Activated naive CD4-positive, alpha-beta T cell treated with anti-CD3 and anti-CD28 coated beads, Interleukin-2, amount 50 U/mL, for 72 hours (primary cell): ENCODE measurements around the gene GYPA. TPM values are rescaled to one million over a fixed set of nuclear protein-coding genes. Genes with fewer than 3 reads are reported as not detected.
"Not testable (repeated sequence)": the region's sequence is repeated elsewhere in the genome, so short reads cannot be mapped to it uniquely, and the experiment has no call there.

Experiments
- ATAC-seq, 2 donors: fragments of 150-1000 bp; cut with Tn5 transposase; 2 replicates each; pipeline ENCODE4 v1.10.0; 2021; ENCODE audit warnings: mild to moderate bottlenecking in 2 of 2, moderate library complexity in 2 of 2
- DNase-seq, 2 donors: peaks; one replicate each; pipeline ENCODE4 v3.0.0; 2021 to 2022; ENCODE audit warnings: low spot score in 2 of 2
- H3K27ac Mint-ChIP-seq, 2 donors: one replicate each; pipeline ENCODE4 v1.8.0; 2022; ENCODE audit warnings: mild to moderate bottlenecking in 2 of 2, mixed read lengths in 2 of 2
- H3K36me3 Mint-ChIP-seq, 2 donors: one replicate each; pipeline ENCODE4 v1.8.0; 2022; ENCODE audit warnings: mixed read lengths in 2 of 2
- H3K9me3 Mint-ChIP-seq, 2 donors: one replicate each; pipeline ENCODE4 v1.8.0; 2022; ENCODE audit warnings: mixed read lengths in 2 of 2
- total RNA-seq, 2 donors: library from RNA; stranded (reverse); gene quantifications; one replicate each; pipeline ENCODE4 v1.2.3, GENCODE V29; 2022

Gene GYPA
- not detected for total RNA-seq

DNA sequence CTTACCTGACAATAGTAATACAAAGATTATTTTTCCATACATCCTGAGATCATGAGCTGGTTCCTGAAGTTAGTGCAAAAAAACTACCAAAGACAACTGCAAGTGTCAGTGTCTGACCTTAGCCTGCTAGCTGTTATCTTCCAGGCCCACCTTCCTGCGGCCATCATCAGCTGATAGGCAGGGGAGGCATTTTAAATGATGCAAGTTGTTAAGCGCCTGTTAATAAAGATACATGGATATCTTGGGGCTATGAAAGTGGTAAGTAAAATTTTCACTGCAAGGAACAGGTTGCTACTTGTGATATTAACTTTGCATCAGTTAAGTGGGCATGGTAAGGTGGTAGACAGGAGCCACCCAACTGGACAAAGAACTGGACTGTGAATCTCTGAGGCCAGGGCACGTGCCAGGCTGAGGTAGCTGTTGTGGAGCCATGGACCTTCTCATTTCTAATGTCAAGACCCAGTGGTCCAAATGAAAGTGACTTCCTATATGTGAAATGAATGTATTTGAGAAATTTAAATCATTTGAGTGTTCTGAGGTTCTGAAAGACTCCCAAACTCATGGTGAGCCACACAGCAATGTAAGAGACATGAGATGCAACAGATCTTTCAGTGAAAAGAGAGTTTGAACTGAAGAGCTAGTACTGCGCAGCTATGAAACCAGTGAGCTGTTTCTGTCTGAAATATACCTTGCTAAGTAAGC, at the start of gene GYPA:
Gene GYPA (minus strand): TSS at position 125 of the 702 bp plus-strand sequence. CDS start 83 bp downstream, at position 42.
- H3K9me3 Mint-ChIP-seq, H3K36me3 Mint-ChIP-seq: not testable (repeated sequence)

DNA sequence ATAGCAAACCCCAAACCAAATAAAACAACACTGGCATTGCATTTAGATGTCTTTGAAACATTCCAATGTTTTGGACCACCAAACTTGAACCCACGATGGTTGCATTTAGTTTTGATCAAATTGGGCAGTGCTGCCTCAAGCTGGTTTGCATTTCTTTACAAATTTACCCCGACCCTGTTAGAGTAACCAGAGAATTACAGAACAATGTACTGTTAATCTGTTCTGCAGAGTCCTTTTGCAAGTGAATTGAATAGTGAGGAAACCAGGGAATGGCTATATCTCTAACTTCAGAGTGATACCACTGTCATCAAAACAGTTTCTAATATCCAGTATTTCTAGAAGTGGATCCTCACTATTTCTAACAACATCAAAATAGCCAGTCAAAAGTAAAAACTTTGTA, 49.5 kb upstream of the GYPA start:
- Mint-ChIP-seq H3K27ac (no peak overlapping the region), H3K9me3 (peaks cover 4% of the 10 kb centered on the region in 2 donors), H3K36me3 (peaks cover 0 to 8% of the 10 kb centered on the region in 2 donors)
- DNase-seq, result no peak
- no peak for ATAC-seq

More for the DNA sequence above, at the start of gene GYPA:
- not testable (repeated sequence) for H3K27ac Mint-ChIP-seq, DNase-seq, ATAC-seq

DNA sequence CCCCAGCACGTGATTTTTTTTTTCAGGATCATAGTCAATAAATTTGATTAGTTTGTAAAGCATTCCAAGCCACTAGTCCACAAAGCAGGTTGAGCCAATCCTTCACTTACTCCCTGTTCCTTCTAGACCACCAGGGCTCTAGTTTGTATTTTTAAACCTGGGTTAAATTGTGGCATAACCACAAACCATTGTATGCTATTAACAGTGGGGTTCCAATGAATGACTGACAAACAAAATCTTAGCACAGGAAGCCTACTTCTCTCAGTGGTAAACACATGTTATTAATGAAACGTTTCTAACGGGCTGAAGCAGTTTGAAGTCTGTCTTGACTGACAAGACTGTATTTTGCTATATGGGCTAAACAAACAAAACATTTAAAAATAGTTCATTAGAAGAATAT, 48.6 kb upstream of the GYPA start:
- no peak for DNase-seq
- ATAC-seq, result no peak
- Mint-ChIP-seq H3K9me3 (no peaks in the 10 kb centered on the region), H3K36me3 (no peaks in the 10 kb centered on the region), H3K27ac (no peak overlapping the region)

DNA sequence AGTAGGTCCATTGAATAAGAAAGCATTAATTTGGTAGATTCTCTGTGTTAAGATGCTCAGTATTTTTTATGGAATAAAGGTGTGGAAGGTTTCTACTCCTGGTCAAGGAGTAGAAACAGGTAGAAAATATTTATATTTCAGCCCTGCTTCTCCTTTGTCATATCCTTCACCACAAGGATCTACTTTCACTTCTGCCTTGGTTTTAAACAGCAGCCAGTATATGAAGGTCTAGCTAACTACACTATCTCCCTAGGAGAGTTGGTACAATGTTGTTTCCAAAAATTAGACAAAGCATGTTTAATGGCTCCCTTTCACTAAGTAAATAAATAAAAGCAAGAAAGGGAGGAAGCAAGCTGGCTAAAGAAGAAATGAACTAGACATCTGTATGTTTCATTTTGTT, 44.6 kb upstream of the GYPA start:
- no peak overlapping the region for H3K27ac Mint-ChIP-seq
- no peak for DNase-seq
- ATAC-seq, result no peak
- H3K36me3 Mint-ChIP-seq, result no peaks in the 10 kb centered on the region
- H3K9me3 Mint-ChIP-seq, result no peaks in the 10 kb centered on the region

DNA sequence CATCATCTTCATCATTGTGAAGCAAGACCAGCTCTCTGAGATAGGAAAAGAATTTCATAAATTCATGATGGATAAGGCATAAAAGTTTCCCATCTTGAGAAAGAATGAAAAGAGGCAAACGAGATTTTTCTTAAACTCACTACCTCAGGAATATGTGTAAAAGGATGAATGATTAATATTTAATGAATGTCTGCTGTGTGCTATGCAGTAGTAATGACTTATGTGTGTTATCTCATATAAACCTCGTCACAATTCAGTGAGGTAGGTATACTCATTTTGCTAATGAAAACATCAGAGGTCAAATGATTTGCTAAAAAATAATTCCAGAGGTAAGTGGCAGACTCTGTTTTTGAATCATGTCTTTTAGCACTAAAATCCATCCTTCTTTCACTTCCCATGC, 42.6 kb upstream of the GYPA start:
- H3K36me3 Mint-ChIP-seq, result no peaks in the 10 kb centered on the region
- H3K27ac Mint-ChIP-seq, result no peak overlapping the region
- DNase-seq, result no peak
- ATAC-seq, result no peak
- H3K9me3 Mint-ChIP-seq, result no peaks in the 10 kb centered on the region

DNA sequence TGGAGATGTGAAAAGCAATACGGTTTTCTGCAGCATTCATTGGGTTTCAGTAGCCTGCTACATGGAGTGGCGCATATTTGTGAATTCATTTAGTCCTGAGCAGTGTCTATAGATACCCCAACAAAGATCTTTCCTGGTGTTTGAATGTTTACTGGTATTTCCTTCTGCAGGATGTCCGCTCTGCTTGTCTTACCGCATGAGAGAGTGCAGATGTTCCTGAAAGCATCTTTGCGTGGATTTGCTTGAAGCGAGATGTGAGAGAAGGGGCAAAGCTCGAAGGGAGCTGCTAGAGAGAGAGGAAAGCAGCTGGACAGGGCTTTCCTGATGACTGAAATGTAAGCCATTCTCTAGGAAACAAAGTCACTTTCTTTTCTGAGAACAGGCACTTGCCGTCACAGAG, 40.9 kb upstream of the GYPA start:
- no peaks in the 10 kb centered on the region for H3K36me3 Mint-ChIP-seq
- no peak for DNase-seq
- no peak overlapping the region for H3K27ac Mint-ChIP-seq
- ATAC-seq, result no peak
- no peaks in the 10 kb centered on the region for H3K9me3 Mint-ChIP-seq

DNA sequence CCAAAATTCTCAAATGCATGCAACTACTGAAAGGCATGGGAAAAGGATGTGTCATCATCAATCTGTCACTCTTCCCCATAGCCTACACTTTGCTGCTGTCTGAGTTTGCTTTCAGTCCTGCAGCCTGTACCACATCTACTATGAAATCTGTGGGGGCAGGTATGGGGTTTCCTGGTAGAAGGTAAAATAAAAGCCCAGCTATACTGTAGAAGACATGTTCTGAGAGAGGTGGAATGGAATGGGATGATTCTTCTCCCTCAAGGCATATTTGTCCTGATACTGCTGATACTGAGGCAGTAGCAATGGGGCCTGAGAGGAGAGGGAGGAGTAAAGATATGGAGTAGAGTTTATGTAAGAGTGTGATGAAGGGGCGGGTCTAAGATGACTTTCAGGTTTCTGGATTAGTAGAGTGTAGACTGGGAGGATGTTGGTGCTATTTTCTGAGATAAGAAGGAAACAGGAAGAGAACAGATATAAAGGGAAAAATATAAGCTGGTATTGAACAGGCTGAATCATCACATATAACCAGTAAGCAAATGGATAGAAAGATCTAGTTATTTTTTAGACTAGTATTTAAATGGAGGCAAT, 38.7 kb upstream of the GYPA start:
- Mint-ChIP-seq H3K9me3 (no peaks in the 10 kb centered on the region), H3K36me3 (no peaks in the 10 kb centered on the region), H3K27ac (peak overlapping the region in 1 of 2 donors; percentile 22)
- ATAC-seq (peak; percentile 24 to 62), DNase-seq (no peak)

DNA sequence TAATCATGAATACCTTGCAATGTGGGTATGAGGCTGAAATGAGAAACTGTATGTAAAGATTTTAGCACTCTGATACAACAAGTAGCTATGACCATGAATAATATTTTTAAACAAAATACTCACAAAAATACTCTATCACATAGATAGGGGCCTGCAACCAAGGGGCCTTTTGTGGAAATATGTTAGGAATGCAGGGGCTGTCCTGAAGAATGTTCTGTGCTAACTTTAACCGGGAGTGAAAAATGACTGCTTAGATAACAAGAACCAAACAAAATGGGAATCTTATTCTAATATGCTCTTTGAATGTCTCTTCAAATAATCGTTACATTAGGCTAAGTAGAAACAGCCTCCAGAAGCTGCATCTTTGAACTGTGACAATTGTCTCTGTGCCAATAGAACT, 37.9 kb upstream of the GYPA start:
- Mint-ChIP-seq H3K36me3 (no peaks in the 10 kb centered on the region), H3K9me3 (no peaks in the 10 kb centered on the region), H3K27ac (no peak overlapping the region)
- DNase-seq (no peak), ATAC-seq (no peak)

DNA sequence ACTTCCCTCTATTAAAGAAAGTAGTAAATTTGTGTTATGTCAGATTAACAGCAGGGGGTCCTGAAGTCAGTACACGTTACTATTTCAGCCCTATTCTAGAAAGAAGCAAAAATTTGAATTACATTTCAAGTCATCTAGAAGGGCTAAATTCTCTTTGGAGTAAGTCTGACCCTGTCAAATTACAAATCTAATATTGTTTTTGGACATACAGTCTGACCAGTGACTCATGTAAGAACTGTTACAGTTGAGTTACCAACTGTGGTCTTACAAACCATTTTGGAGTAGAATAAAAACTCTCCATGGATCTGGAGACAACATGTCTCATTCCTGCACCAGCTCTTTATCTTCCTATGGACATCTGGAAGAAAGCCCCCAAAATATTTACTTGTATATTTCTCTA, 36.0 kb upstream of the GYPA start:
- no peak for DNase-seq
- H3K36me3 Mint-ChIP-seq, result no peaks in the 10 kb centered on the region
- no peak overlapping the region for H3K27ac Mint-ChIP-seq
- ATAC-seq, result no peak
- no peaks in the 10 kb centered on the region for H3K9me3 Mint-ChIP-seq

DNA sequence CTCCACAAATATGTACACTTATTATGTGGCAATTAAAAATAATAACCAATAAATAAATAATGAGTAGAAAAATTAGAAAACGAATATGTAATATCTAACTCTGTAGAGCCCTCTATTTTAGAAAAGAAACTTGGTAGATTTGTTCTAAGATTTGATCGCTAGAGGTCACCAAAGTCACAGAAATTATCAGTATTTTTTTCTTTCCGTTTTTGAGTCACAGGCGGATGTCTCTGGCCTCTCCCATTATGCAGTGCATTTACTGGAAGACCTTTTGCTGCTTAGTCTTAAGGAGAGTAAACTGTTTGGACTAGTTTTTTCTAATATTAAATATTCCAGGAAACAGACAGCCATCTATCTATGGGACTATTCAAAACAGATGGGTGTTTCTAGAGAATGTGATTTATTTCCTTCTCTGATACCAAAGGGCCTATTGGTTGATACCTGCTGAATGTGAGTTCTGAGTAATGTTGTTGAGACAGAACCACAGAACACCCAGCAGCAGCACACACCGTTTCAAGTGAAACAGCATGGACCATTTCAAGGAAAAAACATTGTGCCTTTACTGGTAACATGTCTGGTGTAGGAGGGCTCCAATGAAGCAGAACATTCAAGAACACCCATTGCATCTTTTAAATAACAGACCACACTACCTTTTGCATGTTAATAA, 34.0 kb upstream of the GYPA start:
- peak in 1 of 2 donors; percentile 11 for DNase-seq
- Mint-ChIP-seq H3K27ac (peak overlapping the region; percentile 47 to 83), H3K9me3 (no peaks in the 10 kb centered on the region), H3K36me3 (no peaks in the 10 kb centered on the region)
- peak; percentile 82 to 89 for ATAC-seq

DNA sequence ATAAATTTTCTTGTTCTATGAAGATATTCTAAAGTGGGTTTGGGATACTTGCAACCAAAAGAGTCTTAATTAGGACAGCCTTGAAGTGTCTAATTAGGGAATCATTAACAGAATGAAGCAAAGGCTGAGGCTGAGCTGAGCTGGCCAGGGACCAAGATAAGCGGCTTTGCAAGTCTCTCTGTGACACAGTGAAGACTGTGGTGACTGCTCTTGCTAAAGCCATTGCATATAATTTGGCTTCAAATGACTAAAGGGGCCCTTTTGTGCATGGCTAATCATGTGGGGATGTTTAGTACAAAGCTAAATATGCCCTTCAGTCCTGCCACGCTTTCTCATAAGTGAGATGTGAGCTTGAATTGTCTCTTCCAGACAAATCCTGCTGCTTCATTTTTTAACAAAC, 31.2 kb upstream of the GYPA start:
- H3K27ac Mint-ChIP-seq, result no peak overlapping the region
- ATAC-seq (no peak), DNase-seq (no peak)
- H3K9me3 Mint-ChIP-seq, result no peaks in the 10 kb centered on the region
- no peaks in the 10 kb centered on the region for H3K36me3 Mint-ChIP-seq

DNA sequence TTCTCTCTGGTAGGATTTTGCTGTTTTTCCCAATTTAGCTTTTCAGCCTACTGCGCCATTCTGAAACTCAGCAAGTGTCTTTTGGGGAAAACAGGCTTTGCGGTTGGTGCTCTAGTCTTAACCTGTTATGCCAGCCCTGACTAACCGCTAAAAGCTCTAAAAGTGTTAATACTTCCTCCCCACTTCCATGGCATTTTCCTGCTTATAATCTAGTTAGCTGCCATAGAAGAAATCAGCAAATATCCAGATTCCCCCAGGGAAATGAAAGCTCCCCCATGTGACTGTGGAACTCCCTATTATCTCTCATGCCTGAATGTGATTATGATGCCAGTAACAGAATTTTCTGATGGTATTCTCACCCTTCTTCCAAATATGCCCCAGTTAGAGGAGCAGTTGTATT, 28.7 kb upstream of the GYPA start:
- Mint-ChIP-seq H3K36me3 (peaks cover 0 to 1% of the 10 kb centered on the region in 2 donors), H3K9me3 (no peaks in the 10 kb centered on the region), H3K27ac (no peak overlapping the region)
- DNase-seq (no peak), ATAC-seq (no peak)

DNA sequence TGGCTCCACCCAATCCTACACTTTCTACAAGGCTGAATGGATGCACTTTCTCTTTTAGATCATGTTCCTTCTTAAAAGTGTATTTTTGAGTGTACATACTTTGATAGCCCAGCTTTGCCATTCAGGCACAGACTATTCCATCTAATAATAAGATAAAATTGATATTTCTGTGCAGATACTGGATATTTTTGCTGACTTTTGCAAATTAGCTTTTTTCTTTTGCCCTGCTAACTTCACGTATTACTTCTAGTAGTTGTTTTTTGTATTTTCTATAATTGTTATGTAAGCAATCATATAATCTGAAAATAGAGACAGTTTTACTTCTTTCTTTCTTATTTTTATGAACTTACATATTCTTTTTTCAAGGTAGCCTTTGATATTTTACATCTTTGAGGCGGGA, 13.5 kb upstream of the GYPA start:
- no peak for ATAC-seq
- Mint-ChIP-seq H3K27ac (no peak overlapping the region), H3K9me3 (peaks cover 4 to 7% of the 10 kb centered on the region in 2 donors), H3K36me3 (peaks cover 0 to 9% of the 10 kb centered on the region in 2 donors)
- DNase-seq, result no peak

DNA sequence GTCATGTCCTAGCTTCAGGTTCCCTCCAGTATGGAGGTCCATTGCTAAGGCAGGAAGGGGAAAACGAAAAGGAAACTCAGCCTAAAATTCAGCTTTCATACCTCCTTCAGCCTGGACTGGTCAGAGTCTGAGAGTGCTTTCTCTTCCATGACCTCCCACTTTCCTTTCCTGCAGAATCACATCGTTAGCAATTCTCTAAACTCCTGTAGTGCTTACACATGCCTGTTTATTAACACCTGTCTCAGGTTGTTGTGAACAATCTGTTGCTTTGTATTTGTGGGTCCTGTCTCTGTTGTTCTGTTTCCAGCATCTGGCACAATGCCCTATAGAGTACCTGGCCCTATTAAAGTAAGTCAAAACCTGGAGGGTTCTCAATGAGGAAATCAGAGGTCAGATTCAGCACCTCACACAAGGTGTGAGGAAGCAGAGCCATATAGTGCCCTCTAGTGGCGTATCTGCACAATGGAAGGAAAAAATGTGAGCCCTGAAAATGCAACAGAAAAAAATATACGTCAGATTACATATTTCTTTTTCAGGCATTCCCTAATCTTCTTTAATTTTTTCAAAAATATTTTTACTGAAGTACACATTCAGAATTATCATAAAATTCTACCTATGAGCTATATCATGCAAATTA, 2.3 kb upstream of the GYPA start:
- ATAC-seq, result peak; percentile 44 to 64

DNA sequence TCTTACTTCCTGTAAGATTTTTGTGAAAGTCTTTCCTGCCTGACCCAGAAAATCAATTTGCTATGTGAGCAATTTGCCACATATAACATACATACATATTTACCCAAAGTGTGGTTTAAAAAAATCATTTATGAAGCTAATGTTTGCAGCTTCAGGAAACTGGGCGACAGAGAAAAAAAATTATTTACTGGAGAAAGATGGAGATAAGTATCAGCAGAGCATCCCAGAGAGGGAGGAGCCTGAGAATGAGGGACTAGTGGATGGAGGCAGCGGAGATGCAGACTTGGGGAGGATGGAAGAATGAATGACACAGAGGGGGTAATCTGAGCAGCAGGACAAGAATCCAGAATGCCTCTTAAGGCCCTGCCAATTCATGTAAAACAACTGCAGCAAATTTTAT, 975 bp upstream of the GYPA start:
- no peaks in the 10 kb centered on the region for H3K36me3 Mint-ChIP-seq
- no peak overlapping the region for H3K27ac Mint-ChIP-seq
- no peak for DNase-seq
- no peak for ATAC-seq
- H3K9me3 Mint-ChIP-seq, result no peaks in the 10 kb centered on the region

More for the DNA sequence above, 2.3 kb upstream of the GYPA start:
- H3K36me3 Mint-ChIP-seq, H3K9me3 Mint-ChIP-seq, H3K27ac Mint-ChIP-seq: not testable (repeated sequence)
- peak in 1 of 2 donors; percentile 13 for DNase-seq

DNA sequence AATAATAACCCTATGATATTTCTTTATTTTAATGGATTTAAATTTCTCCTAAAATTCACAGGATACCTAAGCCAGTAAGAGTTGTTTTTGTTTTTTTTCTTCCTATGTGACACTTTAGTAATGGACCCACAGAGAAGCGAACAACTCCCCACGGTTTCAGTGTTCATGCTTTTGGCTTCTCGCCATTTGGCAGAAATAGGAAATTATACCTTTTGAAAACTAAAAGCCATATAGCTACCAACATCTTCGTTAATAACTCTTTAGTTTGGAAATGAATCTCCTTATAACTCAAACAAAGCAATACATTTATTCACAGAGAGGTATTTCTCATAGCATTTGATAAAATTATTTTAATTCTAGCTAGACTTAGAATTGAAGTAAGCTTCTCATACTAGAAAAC, 527 bp downstream of the GYPA start:
- not testable (repeated sequence) for ATAC-seq, DNase-seq, H3K27ac Mint-ChIP-seq, H3K9me3 Mint-ChIP-seq, H3K36me3 Mint-ChIP-seq

DNA sequence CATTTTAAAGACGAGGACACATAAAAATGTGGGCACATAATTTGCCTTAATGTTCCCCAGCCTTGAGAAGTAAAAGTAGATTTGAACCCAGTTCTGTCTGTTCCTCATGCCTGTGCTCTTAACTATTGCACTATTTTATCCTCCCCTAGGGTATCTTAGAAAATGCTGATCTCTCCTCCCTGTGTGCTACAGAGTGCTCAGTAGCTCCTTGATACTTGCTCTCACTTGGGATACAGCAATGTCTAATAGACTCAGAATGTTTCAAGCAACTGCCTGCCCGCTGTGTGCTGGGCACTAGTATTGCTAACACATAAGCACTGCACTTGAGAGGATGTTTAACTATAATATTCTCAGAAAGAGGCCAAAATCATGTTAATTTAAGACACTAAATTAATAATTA, 971 bp downstream of the GYPA start:
- H3K27ac Mint-ChIP-seq, DNase-seq, H3K9me3 Mint-ChIP-seq, H3K36me3 Mint-ChIP-seq, ATAC-seq: not testable (repeated sequence)
